HG03175 (cell line): Measurements from ENCODE around the gene THEM5.
"Not testable (repeated sequence)": the region's sequence is repeated elsewhere in the genome, so short reads cannot be mapped to it uniquely, and the experiment has no call there.

ENCODE experiments used
- ATAC-seq: cut with Tn5 transposase; IDR thresholded peaks from one replicate; pipeline ENCODE4 v1.9.1; 2021; ENCODE audit warnings: mild to moderate bottlenecking, moderate library complexity; ENCODE audit not compliant: unreplicated experiment

THEM5 gene

GRCh38 chr1:151853411-151853943 lies at the start of gene THEM5:
Gene THEM5 (minus strand): TSS chr1:151853712. CDS start chr1:151853565, 147 bp downstream.
- ATAC-seq = no peak

- ATAC-seq = no peak
Observed at GRCh38 chr1:151902858-151903257, 49.3 kb upstream of the THEM5 start.

- ATAC-seq = not testable (repeated sequence)
Observed at GRCh38 chr1:151900804-151901203, 47.3 kb upstream of the THEM5 start.

GRCh38 chr1:151898519-151898991 lies 45.0 kb upstream of the THEM5 start:
- ATAC-seq = no peak

- ATAC-seq = no peak
Observed at GRCh38 chr1:151897991-151898431, 44.5 kb upstream of the THEM5 start.

- ATAC-seq = no peak
Observed at GRCh38 chr1:151893176-151893924, 39.8 kb upstream of the THEM5 start.

- no peak for ATAC-seq
Observed at GRCh38 chr1:151892190-151892589, 38.7 kb upstream of the THEM5 start.

GRCh38 chr1:151891512-151891911 lies 38.0 kb upstream of the THEM5 start:
- ATAC-seq = no peak

- no peak for ATAC-seq
Observed at GRCh38 chr1:151888972-151889570, 35.6 kb upstream of the THEM5 start.

- ATAC-seq = no peak
Observed at GRCh38 chr1:151887028-151887427, 33.5 kb upstream of the THEM5 start.

- ATAC-seq = no peak
Observed at GRCh38 chr1:151885479-151885878, 32.0 kb upstream of the THEM5 start.

- not testable (repeated sequence) for ATAC-seq
Observed at GRCh38 chr1:151884879-151885278, 31.4 kb upstream of the THEM5 start.

GRCh38 chr1:151884445-151884844 lies 30.9 kb upstream of the THEM5 start:
- ATAC-seq = not testable (repeated sequence)

GRCh38 chr1:151883898-151884297 lies 30.4 kb upstream of the THEM5 start:
- ATAC-seq = not testable (repeated sequence)

- not testable (repeated sequence) for ATAC-seq
Observed at GRCh38 chr1:151882918-151883317, 29.4 kb upstream of the THEM5 start.

GRCh38 chr1:151882466-151882865 lies 29.0 kb upstream of the THEM5 start:
- ATAC-seq = no peak

GRCh38 chr1:151881479-151881878 lies 28.0 kb upstream of the THEM5 start:
- no peak for ATAC-seq

- ATAC-seq = no peak
Observed at GRCh38 chr1:151875419-151876097, 22.0 kb upstream of the THEM5 start.

- not testable (repeated sequence) for ATAC-seq
Observed at GRCh38 chr1:151872776-151873175, 19.3 kb upstream of the THEM5 start.

- ATAC-seq = no peak
Observed at GRCh38 chr1:151871284-151872030, 17.9 kb upstream of the THEM5 start.

GRCh38 chr1:151868486-151868885 lies 15.0 kb upstream of the THEM5 start:
- ATAC-seq = no peak
